ENCODE results near the gene PRPS1L1.

The PRPS1L1 gene

GRCh38 chr7:18053941-18054340 is 26.3 kb upstream of the PRPS1L1 start:
- no peak overlapping the region for H3K4me3 ChIP-seq (ENCODE audit: low read depth, low read length)
- TF ChIP-seq CTCF (IDR thresholded peaks at IDR 0.05; ENCODE audit: control insufficient read depth, extremely low read depth, insufficient read depth), result no peak
- no peak for DNase-seq (ENCODE audit: low read depth)

- DNase-seq (ENCODE audit: low read depth), result no peak
- H3K4me3 ChIP-seq (ENCODE audit: low read depth, low read length), result no peak overlapping the region
- TF ChIP-seq CTCF (IDR thresholded peaks at IDR 0.05; ENCODE audit: control insufficient read depth, extremely low read depth, insufficient read depth), result no peak
These were observed 25.7 kb upstream of the PRPS1L1 start for GRCh38 chr7:18053177-18053928.

GRCh38 chr7:18049262-18049661 is 21.6 kb upstream of the PRPS1L1 start:
- DNase-seq (ENCODE audit: low read depth), result no peak
- no peak overlapping the region for H3K4me3 ChIP-seq (ENCODE audit: low read depth, low read length)
- no peak for TF ChIP-seq CTCF (IDR thresholded peaks at IDR 0.05; ENCODE audit: control insufficient read depth, extremely low read depth, insufficient read depth)

- H3K4me3 ChIP-seq (ENCODE audit: low read depth, low read length), result no peak overlapping the region
- DNase-seq (ENCODE audit: low read depth), result no peak
- no peak for TF ChIP-seq CTCF (IDR thresholded peaks at IDR 0.05; ENCODE audit: control insufficient read depth, extremely low read depth, insufficient read depth)
These were observed 19.0 kb upstream of the PRPS1L1 start for GRCh38 chr7:18046601-18047000.

- no peak overlapping the region for H3K4me3 ChIP-seq (ENCODE audit: low read depth, low read length)
- DNase-seq (ENCODE audit: low read depth), result no peak
- TF ChIP-seq CTCF (IDR thresholded peaks at IDR 0.05; ENCODE audit: control insufficient read depth, extremely low read depth, insufficient read depth), result no peak
These were observed 17.5 kb upstream of the PRPS1L1 start for GRCh38 chr7:18045171-18045570.

- no peak for DNase-seq (ENCODE audit: low read depth)
- no peak overlapping the region for H3K4me3 ChIP-seq (ENCODE audit: low read depth, low read length)
- no peak for TF ChIP-seq CTCF (IDR thresholded peaks at IDR 0.05; ENCODE audit: control insufficient read depth, extremely low read depth, insufficient read depth)
These were observed 13.5 kb upstream of the PRPS1L1 start for GRCh38 chr7:18041191-18041590.

GRCh38 chr7:18040196-18040595 is 12.6 kb upstream of the PRPS1L1 start:
- no peak for TF ChIP-seq CTCF (IDR thresholded peaks at IDR 0.05; ENCODE audit: control insufficient read depth, extremely low read depth, insufficient read depth)
- no peak overlapping the region for H3K4me3 ChIP-seq (ENCODE audit: low read depth, low read length)
- no peak for DNase-seq (ENCODE audit: low read depth)
